Mesendoderm (in vitro differentiated cells): ENCODE results near the gene MOB3A.

Experiments
- DNase-seq: peaks from one replicate; pipeline ENCODE4 v3.0.0; 2013
- H2AK5ac ChIP-seq: 2 replicates; pipeline ENCODE4 v1.6.1; 2013; ENCODE audit warnings: low read length, inconsistent platforms
- H2BK120ac ChIP-seq: 2 replicates; pipeline ENCODE4 v1.6.1; 2013; ENCODE audit warnings: low read depth, mild to moderate bottlenecking, low read length, moderate library complexity, mixed read lengths
- H2BK15ac ChIP-seq: replicated peaks from 2 replicates; pipeline ENCODE4 v1.6.1; 2013; ENCODE audit warnings: low read depth, mild to moderate bottlenecking, moderate library complexity
- H2BK5ac ChIP-seq: 2 replicates; pipeline ENCODE4 v1.6.1; 2013; ENCODE audit warnings: low read length, inconsistent platforms
- H3K18ac ChIP-seq: 2 replicates; pipeline ENCODE4 v1.6.1; 2013; ENCODE audit warnings: mild to moderate bottlenecking, low read length, mixed read lengths
- H3K23ac ChIP-seq: one replicate; pipeline ENCODE4 v1.6.1; 2013; ENCODE audit warnings: low read length
- H3K27ac ChIP-seq: 2 replicates; pipeline ENCODE4 v1.5.1; 2013; ENCODE audit warnings: low read depth, mild to moderate bottlenecking, inconsistent platforms, low read length, moderate library complexity
- H3K27me3 ChIP-seq: 2 replicates; pipeline ENCODE4 v1.6.1; 2013; ENCODE audit warnings: low read length, control low read depth, mild to moderate bottlenecking, inconsistent platforms; ENCODE audit not compliant: insufficient read depth, poor library complexity
- H3K36me3 ChIP-seq: 2 replicates; pipeline ENCODE4 v1.6.1; 2013; ENCODE audit warnings: low read length, inconsistent platforms; ENCODE audit not compliant: control insufficient read depth, insufficient read depth
- H3K4ac ChIP-seq: one replicate; pipeline ENCODE4 v1.6.1; 2013; ENCODE audit warnings: low read depth, mild to moderate bottlenecking, low read length, moderate library complexity
- H3K4me1 ChIP-seq: 2 replicates; pipeline ENCODE4 v1.6.1; 2013; ENCODE audit warnings: low read depth, low read length, inconsistent platforms; ENCODE audit not compliant: control insufficient read depth
- H3K4me2 ChIP-seq: 2 replicates; pipeline ENCODE4 v1.6.1; 2013; ENCODE audit warnings: low read length
- H3K4me3 ChIP-seq: 2 replicates; pipeline ENCODE4 v1.5.1; 2013; ENCODE audit warnings: mild to moderate bottlenecking, low read length
- H3K56ac ChIP-seq: one replicate; pipeline ENCODE4 v1.6.1; 2013; ENCODE audit warnings: low read length
- H3K79me1 ChIP-seq: 2 replicates; pipeline ENCODE4 v1.6.1; 2013; ENCODE audit warnings: low read length, inconsistent platforms
- H3K79me2 ChIP-seq: 2 replicates; pipeline ENCODE4 v1.6.1; 2013; ENCODE audit warnings: mild to moderate bottlenecking, low read length; ENCODE audit not compliant: control insufficient read depth, insufficient read depth
- H3K9ac ChIP-seq: 2 replicates; pipeline ENCODE4 v1.6.1; 2013; ENCODE audit warnings: low read length, inconsistent platforms
- H4K5ac ChIP-seq: one replicate; pipeline ENCODE4 v1.6.1; 2013; ENCODE audit warnings: low read length
- H4K8ac ChIP-seq: one replicate; pipeline ENCODE4 v1.6.1; 2013; ENCODE audit warnings: low read depth, mild to moderate bottlenecking, control low read depth, low read length, moderate library complexity
- WGBS: extraction: QIAGEN DNeasy Blood & Tissue Kit; methylation state at CpG from one replicate; pipeline ENCODE4 v1.1.7; 2013; ENCODE audit warnings: low lambda C conversion rate, missing lambda C conversion rate; ENCODE audit not compliant: insufficient coverage; ENCODE audit errors: extremely low coverage; 5-methylcytosine and 5-hydroxymethylcytosine counted together

Gene MOB3A

DNA sequence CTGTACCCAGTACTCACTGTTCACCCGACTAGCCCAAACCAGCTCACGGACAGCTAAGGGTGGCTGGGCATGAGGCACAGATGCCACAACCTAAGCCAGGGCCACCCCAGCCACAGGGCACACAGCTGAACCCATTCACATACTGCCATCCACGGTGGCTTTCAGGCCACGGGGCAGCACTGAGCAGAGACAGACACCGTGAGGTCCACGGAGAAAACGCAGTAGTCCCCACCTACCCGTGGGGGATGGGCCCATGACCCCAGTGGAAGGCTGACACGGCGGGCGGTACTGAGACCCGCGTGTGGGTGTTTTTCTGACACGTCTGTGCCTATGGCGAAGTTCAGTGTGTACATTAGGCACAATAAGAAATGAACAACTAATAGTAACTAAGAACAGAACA, 26.1 kb upstream of the MOB3A start:
- Histone ChIP-seq H3K4ac (no peak overlapping the region), H2BK120ac (no peak overlapping the region), H4K8ac (no peak overlapping the region), H4K5ac (no peak overlapping the region), H2BK5ac (no peak overlapping the region), H3K18ac (no peak overlapping the region), H3K9ac (no peak overlapping the region), H3K36me3 (peaks cover 32% of the 10 kb centered on the region), H3K27ac (no peak overlapping the region), H3K79me1 (peaks cover 2% of the 10 kb centered on the region), H3K4me2 (no peak overlapping the region), H3K27me3 (no peaks in the 10 kb centered on the region), H3K4me3 (no peak overlapping the region), H2BK15ac (no peak overlapping the region), H3K79me2 (no peaks in the 10 kb centered on the region), H3K23ac (no peak overlapping the region), H3K4me1 (no peaks in the 10 kb centered on the region), H3K56ac (no peak overlapping the region), H2AK5ac (no peak overlapping the region)
- WGBS, result no CpG with 5 or more reads among the region's 15 CpGs
- DNase-seq, result no peak

- Histone ChIP-seq H3K27me3 (no peaks in the 10 kb centered on the region), H3K79me1 (peaks cover 2% of the 10 kb centered on the region), H3K4me3 (no peak overlapping the region), H2BK120ac (no peak overlapping the region), H4K8ac (no peak overlapping the region), H4K5ac (no peak overlapping the region), H3K79me2 (no peaks in the 10 kb centered on the region), H3K4ac (no peak overlapping the region), H3K23ac (no peak overlapping the region), H2AK5ac (no peak overlapping the region), H3K56ac (no peak overlapping the region), H3K27ac (no peak overlapping the region), H3K4me1 (no peaks in the 10 kb centered on the region), H3K9ac (no peak overlapping the region), H3K4me2 (no peak overlapping the region), H2BK15ac (no peak overlapping the region), H2BK5ac (no peak overlapping the region), H3K36me3 (peaks cover 27% of the 10 kb centered on the region), H3K18ac (no peak overlapping the region)
- no CpG with 5 or more reads among the region's 27 CpGs for WGBS
- DNase-seq, result no peak
Observed at GRCh38 chr19:2121416-2122051, 25.4 kb upstream of the MOB3A start.

DNA sequence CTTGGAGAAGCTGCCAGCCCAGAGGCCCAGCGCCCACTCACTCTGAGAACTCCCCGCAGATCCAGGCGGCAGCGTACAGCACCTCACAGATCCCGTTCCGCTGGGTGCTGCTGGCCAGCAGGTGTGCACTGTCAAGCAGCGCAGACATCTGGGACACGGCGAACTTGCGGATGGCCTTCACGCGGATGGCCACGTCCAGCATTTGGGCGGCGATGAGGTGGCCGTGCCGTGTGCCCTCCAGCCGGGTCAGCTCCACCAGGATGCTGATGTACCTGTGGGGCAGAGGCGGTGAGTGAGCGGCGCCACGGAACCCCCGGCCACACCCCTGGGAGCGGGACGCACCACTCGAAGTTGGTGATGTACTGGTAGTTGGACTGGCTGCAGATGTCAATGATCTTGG, 24.7 kb upstream of the MOB3A start:
- H3K56ac ChIP-seq, result no peak overlapping the region
- no peak overlapping the region for H3K4me3 ChIP-seq
- no peak overlapping the region for H2BK120ac ChIP-seq
- H3K27me3 ChIP-seq, result no peaks in the 10 kb centered on the region
- H2AK5ac ChIP-seq, result no peak overlapping the region
- no peak overlapping the region for H3K27ac ChIP-seq
- no CpG with 5 or more reads among the region's 26 CpGs for WGBS
- DNase-seq, result no peak
- no peak overlapping the region for H3K23ac ChIP-seq
- no peak overlapping the region for H3K18ac ChIP-seq
- H3K4me1 ChIP-seq, result no peaks in the 10 kb centered on the region
- H4K5ac ChIP-seq, result no peak overlapping the region
- H2BK5ac ChIP-seq, result no peak overlapping the region
- no peak overlapping the region for H2BK15ac ChIP-seq
- peaks cover 28% of the 10 kb centered on the region for H3K36me3 ChIP-seq
- no peak overlapping the region for H4K8ac ChIP-seq
- H3K4me2 ChIP-seq, result no peak overlapping the region
- H3K4ac ChIP-seq, result no peak overlapping the region
- no peaks in the 10 kb centered on the region for H3K79me2 ChIP-seq
- H3K9ac ChIP-seq, result no peak overlapping the region
- peaks cover 2% of the 10 kb centered on the region for H3K79me1 ChIP-seq

GRCh38 chr19:2119921-2120785, 24.0 kb upstream of the MOB3A start:
- Histone ChIP-seq H3K56ac (no peak overlapping the region), H3K9ac (no peak overlapping the region), H3K4me1 (no peaks in the 10 kb centered on the region), H2AK5ac (no peak overlapping the region), H2BK5ac (no peak overlapping the region), H4K5ac (no peak overlapping the region), H3K4me2 (no peak overlapping the region), H2BK15ac (no peak overlapping the region), H3K27me3 (no peaks in the 10 kb centered on the region), H3K36me3 (peaks cover 30% of the 10 kb centered on the region), H3K79me1 (peaks cover 2% of the 10 kb centered on the region), H4K8ac (no peak overlapping the region), H3K18ac (no peak overlapping the region), H3K4ac (no peak overlapping the region), H3K23ac (no peak overlapping the region), H3K4me3 (no peak overlapping the region), H2BK120ac (no peak overlapping the region), H3K79me2 (no peaks in the 10 kb centered on the region), H3K27ac (no peak overlapping the region)
- DNase-seq, result no peak
- WGBS, result no CpG with 5 or more reads among the region's 31 CpGs

- no peak overlapping the region for H2AK5ac ChIP-seq
- H3K9ac ChIP-seq, result no peak overlapping the region
- no peak overlapping the region for H2BK15ac ChIP-seq
- H3K79me1 ChIP-seq, result peaks cover 2% of the 10 kb centered on the region
- no peak overlapping the region for H3K4me2 ChIP-seq
- WGBS, result no CpG with 5 or more reads among the region's 18 CpGs
- peaks cover 35% of the 10 kb centered on the region for H3K36me3 ChIP-seq
- H3K18ac ChIP-seq, result no peak overlapping the region
- no peak overlapping the region for H3K4ac ChIP-seq
- H2BK120ac ChIP-seq, result no peak overlapping the region
- no peak overlapping the region for H4K8ac ChIP-seq
- no peak overlapping the region for H3K4me3 ChIP-seq
- no peaks in the 10 kb centered on the region for H3K27me3 ChIP-seq
- no peak overlapping the region for H2BK5ac ChIP-seq
- no peak overlapping the region for H4K5ac ChIP-seq
- H3K56ac ChIP-seq, result no peak overlapping the region
- no peaks in the 10 kb centered on the region for H3K4me1 ChIP-seq
- no peak overlapping the region for H3K27ac ChIP-seq
- no peak for DNase-seq
- no peaks in the 10 kb centered on the region for H3K79me2 ChIP-seq
- no peak overlapping the region for H3K23ac ChIP-seq
Observed at GRCh38 chr19:2118438-2118837, 22.3 kb upstream of the MOB3A start.
